ENCODE results near the gene ZBBX.

ZBBX gene

GRCh38 chr3:167350245-167350862 is 29.7 kb downstream of the ZBBX start:
- no peak overlapping the region for H3K4me3 ChIP-seq (replicated peaks; ENCODE audit: low read depth, low read length)
- no peak for TF ChIP-seq CTCF (IDR thresholded peaks at IDR 0.05; ENCODE audit: low read depth, low read length, missing control alignments)
- no peak for DNase-seq (ENCODE audit: extremely low read depth, low read depth)

- no peak for DNase-seq (ENCODE audit: extremely low read depth, low read depth)
- TF ChIP-seq CTCF (IDR thresholded peaks at IDR 0.05; ENCODE audit: low read depth, low read length, missing control alignments) = no peak
- H3K4me3 ChIP-seq (replicated peaks; ENCODE audit: low read depth, low read length) = no peak overlapping the region
Measured at GRCh38 chr3:167346171-167346570, 33.9 kb downstream of the ZBBX start.

- no peak for DNase-seq (ENCODE audit: extremely low read depth, low read depth)
- no peak overlapping the region for H3K4me3 ChIP-seq (replicated peaks; ENCODE audit: low read depth, low read length)
- TF ChIP-seq CTCF (IDR thresholded peaks at IDR 0.05; ENCODE audit: low read depth, low read length, missing control alignments) = no peak
Measured at GRCh38 chr3:167330993-167331785, 48.9 kb downstream of the ZBBX start.

GRCh38 chr3:167323572-167323971 is 56.5 kb downstream of the ZBBX start:
- TF ChIP-seq CTCF (IDR thresholded peaks at IDR 0.05; ENCODE audit: low read depth, low read length, missing control alignments) = no peak
- no peak for DNase-seq (ENCODE audit: extremely low read depth, low read depth)
- H3K4me3 ChIP-seq (replicated peaks; ENCODE audit: low read depth, low read length) = no peak overlapping the region

- TF ChIP-seq CTCF (IDR thresholded peaks at IDR 0.05; ENCODE audit: low read depth, low read length, missing control alignments) = no peak
- H3K4me3 ChIP-seq (replicated peaks; ENCODE audit: low read depth, low read length) = no peak overlapping the region
- DNase-seq (ENCODE audit: extremely low read depth, low read depth) = no peak
Measured at GRCh38 chr3:167318996-167319615, 61.0 kb downstream of the ZBBX start.

- no peak for DNase-seq (ENCODE audit: extremely low read depth, low read depth)
- no peak overlapping the region for H3K4me3 ChIP-seq (replicated peaks; ENCODE audit: low read depth, low read length)
- TF ChIP-seq CTCF (IDR thresholded peaks at IDR 0.05; ENCODE audit: low read depth, low read length, missing control alignments) = no peak
Measured at GRCh38 chr3:167318306-167318705, 61.8 kb downstream of the ZBBX start.
